Measurements from ENCODE around the gene RNASEH1.
"Not testable (repeated sequence)": the region's sequence is repeated elsewhere in the genome, so short reads cannot be mapped to it uniquely, and the experiment has no call there.

The RNASEH1 gene

GRCh38 chr2:3518496-3519254 lies 39.5 kb downstream of the RNASEH1 start:
- DNase-seq = peak; percentile 97

- DNase-seq = no peak
Observed at GRCh38 chr2:3517948-3518495, 40.1 kb downstream of the RNASEH1 start.

- no peak for DNase-seq
Observed at GRCh38 chr2:3516831-3517230, 41.3 kb downstream of the RNASEH1 start.

GRCh38 chr2:3515438-3515837 lies 42.7 kb downstream of the RNASEH1 start:
- not testable (repeated sequence) for DNase-seq

DNA sequence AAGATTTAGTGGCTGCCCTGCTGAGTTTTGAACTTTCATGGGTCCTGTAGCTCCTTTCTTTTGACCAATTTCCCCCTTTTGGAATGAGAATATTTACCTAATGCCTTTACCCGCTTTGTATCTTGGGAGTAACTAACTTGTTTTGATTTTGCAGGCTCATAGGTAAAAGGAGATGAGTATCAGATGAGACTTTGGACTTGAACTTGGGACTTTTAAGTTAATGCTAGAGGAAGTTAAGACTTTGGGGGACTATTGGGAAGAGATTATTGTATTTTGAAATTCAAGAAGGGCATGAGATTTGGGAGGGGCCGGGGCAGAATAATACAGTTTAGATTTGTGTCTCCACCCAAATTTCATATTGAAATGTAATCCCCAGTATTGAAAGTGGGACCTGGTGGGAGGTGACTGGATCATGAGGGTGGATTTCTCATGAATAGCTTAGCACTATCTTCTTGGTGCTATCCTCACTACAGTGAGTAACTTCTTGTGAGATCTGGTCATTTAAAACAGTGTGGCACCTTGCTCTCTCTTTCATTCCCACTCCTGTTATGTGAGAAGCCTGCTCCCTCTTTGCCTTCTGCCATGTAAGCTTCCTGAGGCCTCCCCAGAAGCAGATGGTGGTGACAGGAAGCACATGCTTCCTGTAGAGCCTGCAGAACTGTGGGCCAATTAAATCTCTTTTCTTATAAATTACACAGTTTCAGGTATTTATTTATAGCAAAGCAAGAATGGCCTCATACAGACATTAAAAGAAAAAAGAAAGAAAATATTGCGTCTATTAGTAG lies 44.9 kb downstream of the RNASEH1 start:
- no peak for DNase-seq

DNA sequence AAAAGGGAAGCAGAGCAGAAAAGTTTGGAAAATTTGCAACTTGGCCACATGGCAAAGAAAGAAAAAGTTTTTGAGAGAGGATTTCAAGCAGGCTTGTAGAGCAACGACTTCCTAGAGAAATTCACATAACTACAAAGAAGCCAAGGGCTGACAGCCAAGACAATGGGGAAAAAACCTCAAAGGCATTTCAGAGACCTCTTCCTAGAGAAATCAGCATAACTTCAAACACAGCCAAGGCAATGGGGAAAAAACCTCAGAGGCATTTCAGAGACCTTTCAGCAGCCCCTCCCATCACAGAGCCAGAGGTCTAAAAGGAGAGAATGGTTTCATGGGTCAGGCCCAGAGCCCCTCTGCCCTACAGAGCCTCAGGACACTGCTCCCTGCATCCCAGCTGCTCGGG lies 46.0 kb downstream of the RNASEH1 start:
- DNase-seq = no peak

- no peak for DNase-seq
Observed at GRCh38 chr2:3505771-3506170, 52.4 kb downstream of the RNASEH1 start.

- no peak for DNase-seq
Observed at GRCh38 chr2:3504741-3505140, 53.4 kb downstream of the RNASEH1 start.

- no peak for DNase-seq
Observed at GRCh38 chr2:3503483-3503882, 54.6 kb downstream of the RNASEH1 start.

GRCh38 chr2:3503046-3503445 lies 55.1 kb downstream of the RNASEH1 start:
- no peak for DNase-seq

- DNase-seq = no peak
Observed at GRCh38 chr2:3500326-3500899, 57.7 kb downstream of the RNASEH1 start.

- no peak for DNase-seq
Observed at GRCh38 chr2:3498783-3499394, 59.2 kb downstream of the RNASEH1 start.

- not testable (repeated sequence) for DNase-seq
Observed at GRCh38 chr2:3496708-3497080, 61.4 kb downstream of the RNASEH1 start.
